Daoy (cell line): ENCODE measurements around the gene DHX58. TPM values are rescaled to one million over a fixed set of nuclear protein-coding genes. Genes with fewer than 3 reads are reported as not detected.

Experiments used
- DNase-seq: peaks from one replicate; pipeline ENCODE4 v3.0.0-alpha.2; 2015; ENCODE audit warnings: low read depth
- total RNA-seq: library from RNA; depleted of rRNA; stranded (reverse); fragments of >200 nt; shearing (Covaris generic); gene quantifications from 2 replicates; pipeline ENCODE4 v1.2.3, GENCODE V29; 2014

The DHX58 gene
- total RNA-seq, 1 experiment from 2014 or later: 3.1 TPM

DNA sequence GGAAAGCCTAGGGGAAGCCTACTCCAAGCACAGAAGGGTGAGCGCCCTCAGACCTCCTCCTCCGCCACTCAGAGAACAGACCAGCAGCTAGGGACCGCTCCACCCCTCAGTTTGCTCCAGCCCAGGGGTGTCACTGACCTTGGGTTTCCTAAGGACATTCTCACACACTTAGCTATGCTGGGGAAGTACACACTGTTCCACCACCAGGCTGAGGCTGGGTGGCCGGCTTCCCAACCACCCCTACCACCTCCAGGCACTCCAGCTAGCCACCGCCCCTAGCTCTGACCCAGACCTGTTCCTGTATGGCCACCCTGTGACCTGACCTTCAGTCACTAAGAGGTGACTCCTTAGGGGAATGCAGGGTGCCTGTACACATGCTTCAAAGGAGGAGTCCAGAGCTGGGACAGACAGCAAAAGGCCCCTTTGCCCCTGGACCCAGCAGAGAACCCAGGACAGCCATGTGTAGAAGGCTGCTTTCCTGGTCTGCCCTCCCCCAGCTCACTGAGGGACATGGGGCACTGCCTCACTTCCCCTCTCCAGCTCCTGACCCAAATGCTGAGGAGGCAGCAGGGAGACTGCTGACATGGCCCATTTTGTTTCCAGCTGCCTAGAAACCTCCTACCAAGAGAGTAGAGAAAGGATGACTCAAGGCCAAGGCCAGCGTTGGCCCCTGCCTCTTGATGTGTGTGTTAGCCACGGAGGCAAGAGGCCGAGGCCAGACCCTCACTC lies 16.8 kb upstream of the DHX58 start:
- no peak for DNase-seq

GRCh38 chr17:42127414-42127813 lies 14.9 kb upstream of the DHX58 start:
- DNase-seq: no peak

- DNase-seq: no peak
These were observed 14.3 kb upstream of the DHX58 start for GRCh38 chr17:42126836-42127235.

DNA sequence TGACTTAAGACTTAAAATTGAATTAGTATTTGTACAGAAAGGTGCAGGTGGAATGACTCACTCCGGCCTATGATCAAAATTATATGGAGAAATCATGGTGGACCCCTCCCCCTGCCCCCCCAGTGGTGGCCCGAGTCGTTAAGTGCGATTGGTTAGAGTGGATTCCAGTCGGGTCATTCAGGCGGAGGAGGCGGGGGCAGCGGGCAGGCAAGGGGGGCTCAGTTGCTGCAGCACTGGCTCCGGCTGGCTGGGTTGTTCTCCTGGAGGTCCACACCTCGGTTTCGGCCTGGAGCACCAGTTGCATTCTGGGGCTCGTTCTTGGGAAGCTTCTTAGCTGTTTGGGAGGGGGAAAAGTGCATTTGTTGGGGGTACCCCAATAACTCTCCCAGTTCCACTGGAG lies 13.1 kb upstream of the DHX58 start:
- DNase-seq: no peak

DNA sequence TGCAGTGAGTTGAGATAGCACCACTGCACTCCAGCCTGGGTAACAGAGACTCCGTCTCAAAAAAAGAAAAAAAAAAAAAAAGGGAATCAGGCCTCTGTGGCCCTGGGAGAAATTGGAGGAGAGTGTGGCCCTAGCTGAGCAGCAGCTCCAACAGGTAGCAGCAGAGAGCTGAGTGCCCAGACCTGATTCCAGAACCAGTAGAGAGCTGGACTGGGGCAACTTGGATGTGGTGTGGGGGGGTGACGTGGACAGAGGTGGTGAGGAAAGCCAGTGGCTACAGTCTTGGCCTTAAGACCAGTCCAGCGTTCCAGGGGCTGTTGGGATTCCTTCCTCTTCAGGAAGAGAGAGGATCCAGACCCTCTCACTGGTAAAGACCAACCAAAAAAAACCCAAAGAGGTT lies 11.7 kb upstream of the DHX58 start:
- DNase-seq: no peak

- no peak for DNase-seq
These were observed 10.1 kb upstream of the DHX58 start, which contains the start of gene HSPB9 for GRCh38 chr17:42122371-42123303. Gene HSPB9, plus strand, starts transcription at chr17:42122804. Its CDS starts 47 bp downstream, at chr17:42122851.

DNA sequence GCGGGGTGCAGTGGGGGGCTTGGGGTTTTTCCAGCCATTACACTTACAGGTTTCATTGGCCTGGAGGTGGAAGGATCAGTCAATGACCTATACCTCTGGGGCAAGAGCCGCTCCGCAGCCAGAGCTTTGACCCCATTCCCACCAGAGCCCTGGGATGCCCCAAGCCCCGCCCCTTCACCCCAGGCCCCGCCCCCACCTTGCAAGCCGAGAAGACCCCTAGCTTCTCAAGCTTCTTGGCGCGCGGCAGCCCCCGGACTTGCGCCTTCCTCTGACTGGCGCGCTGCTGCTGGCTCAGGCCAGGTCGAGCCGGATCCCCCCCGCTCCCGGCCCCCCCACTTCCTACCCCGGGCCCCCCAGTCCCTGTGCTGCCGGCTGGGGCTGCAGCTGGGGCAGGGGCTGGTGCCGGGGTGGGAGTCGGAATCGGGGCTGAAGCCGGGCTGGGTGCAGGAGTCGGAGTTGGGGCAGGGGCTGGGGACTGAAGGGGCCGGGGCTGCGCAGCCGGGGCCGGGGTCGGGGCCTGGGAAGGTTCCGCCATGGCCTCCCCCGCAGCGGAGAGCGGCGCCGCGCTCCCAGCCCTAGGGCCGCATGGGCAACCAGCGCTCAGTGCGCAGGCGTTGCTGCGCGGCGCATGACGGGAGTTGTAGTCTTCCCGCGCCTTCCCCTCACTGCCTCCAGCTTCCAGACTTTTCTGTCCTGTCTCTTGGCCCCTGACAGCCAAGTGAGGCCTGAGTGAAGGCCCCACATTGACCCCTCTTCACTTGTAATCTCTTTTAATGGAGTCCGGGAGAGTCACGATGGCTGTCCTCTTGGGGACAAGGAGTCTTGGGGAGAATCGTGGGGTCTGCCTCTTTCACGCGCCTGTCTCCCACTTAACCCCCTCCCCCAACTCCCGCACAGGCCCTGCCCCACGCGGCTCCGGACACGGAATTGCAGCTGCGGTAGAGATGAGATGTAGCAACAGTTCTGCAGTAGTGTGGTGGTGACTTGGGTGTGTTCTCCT lies 8.6 kb upstream of the DHX58 start, which contains the start of gene KAT2A:
KAT2A (minus strand) TSS at position 598 of the 1,000 bp plus-strand sequence; CDS start at position 535, 63 bp downstream.
- DNase-seq: peak; percentile 87

- DNase-seq: no peak
These were observed 7.8 kb upstream of the DHX58 start for GRCh38 chr17:42120161-42120769.

GRCh38 chr17:42119301-42119700 lies 6.8 kb upstream of the DHX58 start:
- DNase-seq: no peak

- DNase-seq: peak; percentile 36
These were observed 6.0 kb upstream of the DHX58 start for GRCh38 chr17:42118545-42118944.

GRCh38 chr17:42118126-42118510 lies 5.6 kb upstream of the DHX58 start:
- DNase-seq: no peak

GRCh38 chr17:42117397-42118125 lies 5.0 kb upstream of the DHX58 start:
- no peak for DNase-seq

GRCh38 chr17:42116705-42117396 lies 4.3 kb upstream of the DHX58 start:
- peak; percentile 73 for DNase-seq

GRCh38 chr17:42114118-42114517 lies 1.6 kb upstream of the DHX58 start:
- DNase-seq: no peak

- DNase-seq: no peak
These were observed 967 bp upstream of the DHX58 start for GRCh38 chr17:42113293-42114069.

- peak; percentile 54 for DNase-seq
These were observed 503 bp downstream of the DHX58 start for GRCh38 chr17:42111871-42112551.

GRCh38 chr17:42111265-42111636 lies 1.3 kb downstream of the DHX58 start:
- DNase-seq: no peak
